Glutamatergic neuron (in vitro differentiated cells): ENCODE measurements around the gene CTU2. TPM values are rescaled to one million over a fixed set of nuclear protein-coding genes. Genes with fewer than 3 reads are reported as not detected.

Source experiments
- DNase-seq: peaks from one replicate; pipeline ENCODE4 v3.0.0; 2022
- H3K27ac Mint-ChIP-seq: one replicate; pipeline ENCODE4 v1.8.0; 2020; ENCODE audit warnings: mild to moderate bottlenecking, mixed read lengths, inconsistent platforms; ENCODE audit not compliant: unreplicated experiment
- H3K27me3 Mint-ChIP-seq: one replicate; pipeline ENCODE4 v1.8.0; 2020; ENCODE audit warnings: mild to moderate bottlenecking, moderate library complexity, mixed read lengths, inconsistent platforms; ENCODE audit not compliant: unreplicated experiment
- H3K36me3 Mint-ChIP-seq: one replicate; pipeline ENCODE4 v1.8.0; 2020; ENCODE audit warnings: mild to moderate bottlenecking, mixed read lengths, inconsistent platforms; ENCODE audit not compliant: unreplicated experiment
- H3K4me1 Mint-ChIP-seq: one replicate; pipeline ENCODE4 v1.8.0; 2020; ENCODE audit warnings: mild to moderate bottlenecking, low read depth, mixed read lengths, inconsistent platforms; ENCODE audit not compliant: unreplicated experiment
- H3K4me3 Mint-ChIP-seq: one replicate; pipeline ENCODE4 v1.8.0; 2020; ENCODE audit warnings: mild to moderate bottlenecking, mixed read lengths, inconsistent platforms; ENCODE audit not compliant: unreplicated experiment
- H3K9me3 Mint-ChIP-seq: one replicate; pipeline ENCODE4 v1.8.0; 2020; ENCODE audit warnings: mild to moderate bottlenecking, moderate library complexity, mixed read lengths, inconsistent platforms; ENCODE audit not compliant: unreplicated experiment
- long read RNA-seq: library from polyadenylated mRNA; unstranded; transcript quantifications from one replicate; pipeline ENCODE4 v2.0.0, GENCODE V29; 2020; ENCODE audit not compliant: unreplicated experiment
- total RNA-seq: library from RNA; stranded (reverse); fragmentation: NEBNext Ultra II Directional; extraction: Animal tissue kit (Norgen Biotek cat#: 25700); gene quantifications from one replicate; pipeline ENCODE4 v1.2.1, GENCODE V29; 2021; ENCODE audit not compliant: unreplicated experiment
- TF ChIP-seq, protein P1 (sequence below): fragments of 200-600 bp; sonication (generic); IDR thresholded peaks from one replicate; pipeline ENCODE4 v1.5.0; 2021; ENCODE audit not compliant: partially characterized antibody, unreplicated experiment

The CTU2 gene
- 32.4 TPM for total RNA-seq
- long read RNA-seq, partial matches to known transcripts: 0 of 9 reads
- long read RNA-seq, other reads (novel, unspliced or antisense): 2 of 9 reads

DNA sequence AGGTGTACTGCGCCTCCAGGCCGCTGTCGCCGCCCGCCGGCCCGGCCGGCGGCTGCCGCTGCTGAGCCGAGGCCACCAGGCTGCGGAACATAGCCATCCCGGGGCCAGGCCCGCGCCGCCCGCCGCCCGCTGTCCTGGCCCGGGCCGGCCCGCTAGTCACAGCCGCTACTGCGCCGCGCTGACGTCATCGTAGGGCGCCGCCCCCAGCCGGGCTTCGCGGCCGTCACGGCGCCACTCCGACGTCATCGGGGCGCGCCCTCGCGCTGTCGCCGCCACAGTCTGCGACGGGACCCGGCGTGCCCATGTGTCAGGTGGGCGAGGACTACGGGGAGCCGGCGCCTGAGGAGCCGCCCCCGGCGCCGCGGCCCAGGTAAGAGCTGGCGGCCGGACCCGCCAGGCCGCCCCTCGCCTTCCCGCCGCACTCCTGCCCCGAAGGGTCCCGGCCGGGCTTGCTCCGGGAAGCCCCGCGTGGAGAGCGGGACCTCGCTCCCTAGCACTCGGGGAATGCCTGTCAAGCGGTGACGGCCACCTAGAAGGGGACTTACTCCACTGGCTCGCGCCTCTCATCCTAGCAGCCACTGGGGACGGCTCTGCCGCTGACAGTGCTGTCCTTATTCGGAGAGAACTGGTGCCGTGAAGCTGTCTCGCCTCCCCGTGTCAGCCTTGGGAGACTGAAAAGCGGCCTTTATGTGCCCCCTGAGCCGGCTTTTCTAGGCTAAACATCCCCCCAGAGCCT, at the start of gene CTU2, which contains the start of gene RNF166:
CTU2 (plus strand) TSS at position 275 of the 736 bp plus-strand sequence; CDS start at position 303, 28 bp downstream.
RNF166 (minus strand) TSS at position 180 of the 736 bp plus-strand sequence; CDS start at position 97, 83 bp downstream.
- peak; percentile 96 for DNase-seq
- Mint-ChIP-seq H3K4me3 (peak within 1 kb of the TSS; percentile 88), H3K27me3 (peaks cover 3% of the 10 kb centered on the region), H3K27ac (peak within 1 kb of the TSS; percentile 38), H3K4me1 (peaks cover 8% of the 10 kb centered on the region), H3K9me3 (peaks cover 4% of the 10 kb centered on the region), H3K36me3 (no peaks in the 10 kb centered on the region)
- TF ChIP-seq, protein P1, sequence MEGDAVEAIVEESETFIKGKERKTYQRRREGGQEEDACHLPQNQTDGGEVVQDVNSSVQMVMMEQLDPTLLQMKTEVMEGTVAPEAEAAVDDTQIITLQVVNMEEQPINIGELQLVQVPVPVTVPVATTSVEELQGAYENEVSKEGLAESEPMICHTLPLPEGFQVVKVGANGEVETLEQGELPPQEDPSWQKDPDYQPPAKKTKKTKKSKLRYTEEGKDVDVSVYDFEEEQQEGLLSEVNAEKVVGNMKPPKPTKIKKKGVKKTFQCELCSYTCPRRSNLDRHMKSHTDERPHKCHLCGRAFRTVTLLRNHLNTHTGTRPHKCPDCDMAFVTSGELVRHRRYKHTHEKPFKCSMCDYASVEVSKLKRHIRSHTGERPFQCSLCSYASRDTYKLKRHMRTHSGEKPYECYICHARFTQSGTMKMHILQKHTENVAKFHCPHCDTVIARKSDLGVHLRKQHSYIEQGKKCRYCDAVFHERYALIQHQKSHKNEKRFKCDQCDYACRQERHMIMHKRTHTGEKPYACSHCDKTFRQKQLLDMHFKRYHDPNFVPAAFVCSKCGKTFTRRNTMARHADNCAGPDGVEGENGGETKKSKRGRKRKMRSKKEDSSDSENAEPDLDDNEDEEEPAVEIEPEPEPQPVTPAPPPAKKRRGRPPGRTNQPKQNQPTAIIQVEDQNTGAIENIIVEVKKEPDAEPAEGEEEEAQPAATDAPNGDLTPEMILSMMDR: no peak

DNA sequence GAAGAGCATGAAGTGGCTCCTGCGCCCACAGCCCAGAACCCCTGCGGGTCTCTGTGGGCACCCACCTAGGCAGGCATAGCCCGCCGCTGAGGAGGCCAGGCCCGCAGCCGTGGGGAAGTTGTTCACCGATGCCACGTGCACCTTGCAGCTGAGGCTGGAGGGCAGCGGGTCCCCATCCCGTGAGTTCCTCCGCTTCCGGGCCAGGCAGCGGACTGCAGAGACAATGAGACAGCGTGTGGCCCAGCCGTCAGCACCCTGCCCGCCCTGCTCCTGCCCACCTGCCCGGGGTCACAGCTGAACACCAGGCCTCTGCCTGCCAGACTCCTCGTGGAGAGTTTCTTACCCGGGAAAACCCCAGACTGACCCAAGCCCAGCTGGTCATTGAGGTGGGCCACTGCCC, 48.9 kb upstream of the CTU2 start:
- H3K27ac Mint-ChIP-seq: no peak overlapping the region

DNA sequence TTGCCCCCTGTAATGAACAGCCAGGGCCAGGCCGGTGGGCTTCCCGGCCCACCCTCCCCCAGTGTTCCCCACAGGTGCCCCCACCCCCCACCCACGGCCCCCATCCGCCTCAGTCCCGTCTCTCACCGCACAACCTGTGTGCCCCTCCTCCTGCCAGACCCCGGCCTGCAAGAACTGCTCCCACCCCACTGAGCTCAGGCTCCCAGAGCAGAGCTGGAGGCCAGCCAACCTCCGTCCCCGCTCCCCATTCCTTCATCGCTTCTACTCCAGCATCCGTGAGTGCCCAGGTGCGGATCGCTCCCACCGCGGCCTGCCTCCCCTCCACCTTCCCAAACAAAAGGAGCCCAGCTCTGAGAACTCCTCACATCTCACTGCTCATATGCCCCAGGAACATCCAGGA, 47.6 kb upstream of the CTU2 start:
- TF ChIP-seq, protein P1: no peak
- Mint-ChIP-seq H3K9me3 (peaks cover 6% of the 10 kb centered on the region), H3K27me3 (peaks cover 14% of the 10 kb centered on the region), H3K36me3 (no peaks in the 10 kb centered on the region), H3K27ac (no peak overlapping the region), H3K4me3 (peak overlapping the region; percentile 52), H3K4me1 (peaks cover 11% of the 10 kb centered on the region)
- no peak for DNase-seq

More for the DNA sequence above, 48.9 kb upstream of the CTU2 start:
- H3K36me3 Mint-ChIP-seq: no peaks in the 10 kb centered on the region
- H3K4me3 Mint-ChIP-seq: no peak overlapping the region
- peaks cover 11% of the 10 kb centered on the region for H3K4me1 Mint-ChIP-seq
- TF ChIP-seq, protein P1: no peak
- H3K27me3 Mint-ChIP-seq: peaks cover 10% of the 10 kb centered on the region
- no peak for DNase-seq
- peaks cover 4% of the 10 kb centered on the region for H3K9me3 Mint-ChIP-seq

DNA sequence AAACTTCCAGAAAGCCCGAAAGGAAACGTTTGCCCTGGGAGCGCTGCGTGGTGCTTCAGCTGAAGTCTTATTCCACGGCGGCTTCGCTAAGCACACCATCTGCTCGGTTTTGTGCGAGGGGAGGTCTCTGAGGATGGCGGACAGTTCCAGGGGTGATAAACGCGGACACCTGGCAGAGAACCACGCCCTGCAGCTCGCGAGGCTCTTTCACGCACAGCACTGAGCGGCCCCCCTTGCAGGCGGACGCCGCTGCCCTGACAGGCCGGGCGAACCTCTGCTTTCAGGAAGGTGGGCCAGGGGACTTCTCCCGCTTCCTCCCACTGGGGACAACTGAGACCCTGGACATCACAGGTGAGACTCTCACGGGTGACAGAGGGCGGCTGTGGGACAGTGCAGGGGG, 47.1 kb upstream of the CTU2 start:
- H3K4me3 Mint-ChIP-seq: peak overlapping the region; percentile 52
- TF ChIP-seq, protein P1: no peak
- H3K9me3 Mint-ChIP-seq: peaks cover 8% of the 10 kb centered on the region
- H3K27ac Mint-ChIP-seq: no peak overlapping the region
- H3K36me3 Mint-ChIP-seq: no peaks in the 10 kb centered on the region
- H3K4me1 Mint-ChIP-seq: peaks cover 11% of the 10 kb centered on the region
- H3K27me3 Mint-ChIP-seq: peaks cover 14% of the 10 kb centered on the region
- no peak for DNase-seq

DNA sequence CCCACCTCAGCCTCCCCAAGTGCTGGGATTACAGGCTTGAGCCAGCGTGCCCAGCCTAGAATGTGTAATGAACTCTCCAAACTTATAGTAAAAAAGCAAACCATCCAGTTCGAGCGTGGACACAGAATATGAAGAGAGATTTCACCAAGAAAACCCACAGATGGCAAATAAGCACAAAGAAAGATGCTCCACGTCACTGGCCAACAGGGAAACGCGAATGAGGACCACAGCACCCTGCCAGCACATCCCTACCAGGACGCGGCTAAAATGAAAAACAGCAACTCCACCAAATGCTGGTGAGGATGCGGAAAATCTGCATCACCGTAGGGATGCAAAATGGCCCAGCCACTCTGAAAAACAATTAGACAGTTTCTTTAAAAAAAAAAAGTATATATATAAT, 44.8 kb upstream of the CTU2 start:
- Mint-ChIP-seq H3K4me1 (peaks cover 7% of the 10 kb centered on the region), H3K9me3 (peaks cover 8% of the 10 kb centered on the region), H3K36me3 (no peaks in the 10 kb centered on the region), H3K27me3 (peaks cover 8% of the 10 kb centered on the region), H3K27ac (peak overlapping the region; percentile 59), H3K4me3 (peak overlapping the region; percentile 87)
- TF ChIP-seq, protein P1: no peak
- no peak for DNase-seq
